ENCODE results near the gene PPP2R3B. TPM values are rescaled to one million over a fixed set of nuclear protein-coding genes. Genes with fewer than 3 reads are reported as not detected.

Gene PPP2R3B
- total RNA-seq, 1 donor from 2014 or later = 28.2 TPM

GRCh38 chrX:319579-320125, 67.1 kb downstream of the PPP2R3B start:
- Mint-ChIP-seq H3K4me3 (ENCODE audit: unreplicated experiment) (peak overlapping the region; percentile 83), H3K4me1 (ENCODE audit: unreplicated experiment) (peaks cover 19% of the 10 kb centered on the region), H3K36me3 (ENCODE audit: unreplicated experiment) (no peaks in the 10 kb centered on the region), H3K27ac (ENCODE audit: unreplicated experiment) (peak overlapping the region; percentile 75), H3K9me3 (ENCODE audit: unreplicated experiment) (no peaks in the 10 kb centered on the region), H3K27me3 (ENCODE audit: unreplicated experiment) (no peaks in the 10 kb centered on the region)
- DNase-seq (ENCODE audit: extremely low spot score, unreplicated experiment) = no peak
- no peak for TF ChIP-seq CTCF (IDR thresholded peaks at IDR 0.05)

GRCh38 chrX:318739-319578, 67.7 kb downstream of the PPP2R3B start, which contains the start of gene GTPBP6:
Gene GTPBP6, minus strand, starts transcription at chrX:318796. Its CDS starts 9 bp downstream, at chrX:318787.
- peaks cover 19% of the 10 kb centered on the region for H3K4me1 Mint-ChIP-seq (ENCODE audit: unreplicated experiment)
- no peaks in the 10 kb centered on the region for H3K9me3 Mint-ChIP-seq (ENCODE audit: unreplicated experiment)
- TF ChIP-seq CTCF (IDR thresholded peaks at IDR 0.05) = peak; percentile 24
- peak within 1 kb of the TSS; percentile 97 for H3K27ac Mint-ChIP-seq (ENCODE audit: unreplicated experiment)
- DNase-seq (ENCODE audit: extremely low spot score, unreplicated experiment) = peak; percentile 100
- H3K4me3 Mint-ChIP-seq (ENCODE audit: unreplicated experiment) = peak within 1 kb of the TSS; percentile 89
- H3K36me3 Mint-ChIP-seq (ENCODE audit: unreplicated experiment) = no peaks in the 10 kb centered on the region
- H3K27me3 Mint-ChIP-seq (ENCODE audit: unreplicated experiment) = no peaks in the 10 kb centered on the region

- peak overlapping the region; percentile 97 for H3K27ac Mint-ChIP-seq (ENCODE audit: unreplicated experiment)
- no peaks in the 10 kb centered on the region for H3K9me3 Mint-ChIP-seq (ENCODE audit: unreplicated experiment)
- peaks cover 17% of the 10 kb centered on the region for H3K4me1 Mint-ChIP-seq (ENCODE audit: unreplicated experiment)
- no peak for TF ChIP-seq CTCF (IDR thresholded peaks at IDR 0.05)
- peaks cover 6% of the 10 kb centered on the region for H3K36me3 Mint-ChIP-seq (ENCODE audit: unreplicated experiment)
- peak; percentile 98 for DNase-seq (ENCODE audit: extremely low spot score, unreplicated experiment)
- H3K4me3 Mint-ChIP-seq (ENCODE audit: unreplicated experiment) = peak overlapping the region; percentile 89
- no peaks in the 10 kb centered on the region for H3K27me3 Mint-ChIP-seq (ENCODE audit: unreplicated experiment)
Observed at GRCh38 chrX:318068-318738, 68.5 kb downstream of the PPP2R3B start.

GRCh38 chrX:317424-318067, 69.2 kb downstream of the PPP2R3B start:
- DNase-seq (ENCODE audit: extremely low spot score, unreplicated experiment) = no peak

More at GRCh38 chrX:317424-318067, 69.2 kb downstream of the PPP2R3B start:
- Mint-ChIP-seq H3K4me1 (ENCODE audit: unreplicated experiment) (peaks cover 12% of the 10 kb centered on the region), H3K4me3 (ENCODE audit: unreplicated experiment) (peak overlapping the region; percentile 89), H3K36me3 (ENCODE audit: unreplicated experiment) (peaks cover 7% of the 10 kb centered on the region), H3K27me3 (ENCODE audit: unreplicated experiment) (no peaks in the 10 kb centered on the region), H3K27ac (ENCODE audit: unreplicated experiment) (peak overlapping the region; percentile 97), H3K9me3 (ENCODE audit: unreplicated experiment) (no peaks in the 10 kb centered on the region)
- TF ChIP-seq CTCF (IDR thresholded peaks at IDR 0.05) = no peak
